Ovary (tissue), 9 donors: ENCODE measurements around the gene NDUFS7. TPM values are rescaled to one million over a fixed set of nuclear protein-coding genes. Genes with fewer than 3 reads are reported as not detected.

Source experiments
- DNase-seq, 5 donors: peaks; one replicate each; pipeline ENCODE4 v3.0.0-alpha.2; 2019 to 2020
- H3K27ac ChIP-seq, 2 donors: fragments of 200-600 bp; one replicate each; pipeline versions ENCODE4 v1.5.1 to v1.8.0; 2019 to 2022
- H3K27me3 ChIP-seq: fragments of 200-600 bp; one replicate; pipeline ENCODE4 v1.8.0; 2022
- H3K36me3 ChIP-seq: fragments of 200-600 bp; sonication (generic); one replicate; pipeline ENCODE4 v1.5.1; 2019
- H3K4me1 ChIP-seq: one replicate; pipeline ENCODE4 v1.8.1; 2013; ENCODE audit warnings: mild to moderate bottlenecking, moderate library complexity; ENCODE audit not compliant: insufficient read depth
- H3K4me3 ChIP-seq: fragments of 200-600 bp; sonication (generic); one replicate; pipeline ENCODE4 v1.5.1; 2017
- H3K9me3 ChIP-seq, 2 donors: fragments of 200-600 bp in 1 of 2; sonication (generic) in 1 of 2; one replicate each; pipeline versions ENCODE4 v1.5.1 to v1.8.1; 2013 to 2019; ENCODE audit warnings: mild to moderate bottlenecking in 1 of 2, moderate library complexity in 1 of 2
- CTCF ChIP-seq, 3 donors: fragments of 450-650 bp in 2 of 3; fragments of 200-600 bp in 1 of 3; IDR thresholded peaks; one replicate each; pipeline versions ENCODE4 v1.5.1 to v1.8.0; 2016 to 2022; ENCODE audit warnings: antibody characterized with exemption in 3 of 3, mild to moderate bottlenecking in 1 of 3
- EP300 ChIP-seq: sonication (generic); formaldehyde crosslinking; IDR thresholded peaks from one replicate; pipeline ENCODE4 v1.6.1; 2017; ENCODE audit warnings: antibody characterized with exemption
- POLR2A ChIP-seq: fragments of 450-650 bp; IDR thresholded peaks from one replicate; pipeline ENCODE4 v1.6.1; 2017; ENCODE audit warnings: antibody characterized with exemption, mild to moderate bottlenecking, moderate library complexity
- WGBS, 3 donors: extraction: QIAGEN DNeasy Blood & Tissue Kit in 1 of 3; methylation state at CpG; one replicate each; pipeline versions ENCODE4 v1.1.5 to v1.1.7; 2013 to 2017; 5-methylcytosine and 5-hydroxymethylcytosine counted together
- intact Hi-C, 4 donors: fragments of 100-400 bp; cut with DNase I; formaldehyde crosslinking; loops; one replicate each; pipeline versions ENCODE4 v1.11.0 to v1.15.1; 2022 to 2023
- polyA plus RNA-seq, 2 donors: library from polyadenylated mRNA; stranded (reverse); fragments of 200-250 nt in 1 of 2; fragments of 350-450 nt in 1 of 2; fragmentation: Illumina TruSeq in 1 of 2; extraction: RNeasy Lipid Tissue Mini Kit (QIAGEN cat#74804) in 1 of 2; gene quantifications; one replicate each; pipeline ENCODE4 v1.2.3, GENCODE V29; 2013 to 2014
- total RNA-seq, 7 donors: library from RNA; depleted of rRNA in 2 of 7; stranded (reverse); fragments of >200 nt in 2 of 7; fragmentation: NEBNext Ultra II Directional in 3 of 7; extraction: Animal tissue kit (Norgen Biotek cat#: 25700) in 3 of 7; gene quantifications; one replicate each; pipeline versions ENCODE4 v1.1.0 to v1.2.4, GENCODE V29; 2016 to 2023
- donor health status: DM: no; HTN: no; CAD: no; lungs with moderate emphysema.
- donor health status: DM: no; HTN: no; CAD: no.
- donor health status: Bipolar disorder and iron deficiency.
- donor health status: DM: yes; HTN: yes; CAD: no.
- donor health status: DM: no; HTN: no; CAD: no.
- donor health status: DM: yes; HTN: yes; CAD: no.

NDUFS7 gene
- total and polyA plus RNA-seq, 9 donors: 0.72 to 112 (median 79.9) TPM

- no peaks in the 10 kb centered on the region for H3K9me3 ChIP-seq
- peaks cover 23% of the 10 kb centered on the region for H3K4me1 ChIP-seq
- H3K4me3 ChIP-seq: no peak overlapping the region
- no peaks in the 10 kb centered on the region for H3K27me3 ChIP-seq
- H3K36me3 ChIP-seq: no peaks in the 10 kb centered on the region
- DNase-seq: no peak
- H3K27ac ChIP-seq: no peak overlapping the region
- WGBS, 3 donors: 90 to 91% (median 90%) methylated on average over 15 of the region's 15 CpGs
- intact Hi-C loops: no loop called here
- TF ChIP-seq POLR2A (no peak), EP300 (no peak)
These were observed 36.9 kb downstream of the NDUFS7 start for GRCh38 chr19:1420590-1420989.

DNA sequence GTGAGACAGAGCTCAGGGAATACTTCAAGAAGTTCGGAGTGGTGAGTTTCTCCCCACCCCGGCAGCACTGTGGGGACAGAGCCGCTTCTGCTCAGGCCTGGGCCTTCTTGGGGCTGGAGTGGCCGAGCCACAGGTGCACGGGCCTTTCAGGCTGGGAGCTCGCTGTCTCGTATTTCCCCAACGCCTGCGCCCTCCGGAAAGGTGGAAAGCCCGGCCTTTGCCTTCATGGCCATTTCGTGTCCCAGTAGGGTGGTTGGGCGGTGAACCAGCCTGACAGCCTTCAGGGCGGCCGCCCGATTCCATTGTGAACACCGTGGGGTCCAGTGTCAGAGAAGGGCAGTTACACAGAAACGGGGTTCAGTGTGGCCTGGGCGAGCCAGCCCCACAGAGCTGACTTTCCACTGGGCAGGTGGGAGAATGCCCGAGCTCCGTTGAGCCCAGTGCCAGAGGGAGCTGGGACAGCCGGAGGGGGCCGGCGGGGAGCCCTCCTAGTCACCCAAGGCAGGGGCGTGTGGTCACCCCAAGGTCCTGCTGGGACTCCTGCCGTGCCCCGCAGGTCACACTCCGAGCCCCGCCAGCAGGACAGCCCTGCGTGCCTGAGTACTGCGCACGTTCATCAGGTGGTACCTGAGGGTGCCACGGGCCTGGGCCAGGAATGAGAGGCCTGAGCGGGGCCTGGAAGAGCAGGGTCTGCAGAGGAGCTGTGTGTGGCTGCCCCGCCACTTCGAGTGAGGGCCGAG, 37.7 kb downstream of the NDUFS7 start:
- Histone ChIP-seq H3K4me1 (peaks cover 17% of the 10 kb centered on the region), H3K27me3 (no peaks in the 10 kb centered on the region), H3K36me3 (no peaks in the 10 kb centered on the region), H3K4me3 (no peak overlapping the region), H3K27ac (no peak overlapping the region), H3K9me3 (no peaks in the 10 kb centered on the region)
- TF ChIP-seq EP300 (no peak), POLR2A (no peak), CTCF (IDR thresholded peaks at IDR 0.05) (no peak)
- intact Hi-C loops: no loop called here
- DNase-seq: no peak
- WGBS, 3 donors: 84 to 92% (median 88%) methylated on average over 28 to 37 of the region's 37 CpGs

DNA sequence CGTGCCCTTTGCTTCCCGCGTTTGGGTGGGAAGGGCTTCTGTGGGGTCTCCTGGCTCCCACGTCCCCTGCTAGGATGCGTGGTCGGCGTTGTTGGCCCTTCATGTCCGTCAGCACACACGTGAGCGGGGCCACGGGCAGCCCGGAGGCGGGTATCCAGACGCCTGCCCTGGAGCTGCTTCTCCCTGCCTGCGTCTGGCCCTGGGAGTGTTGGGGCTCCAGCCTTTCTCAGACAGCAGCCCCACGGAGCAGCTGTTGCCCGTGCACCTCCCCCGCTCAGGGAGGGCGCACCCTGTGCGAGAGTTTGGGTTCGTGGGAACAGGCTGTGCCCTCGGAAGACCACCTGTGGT, 38.2 kb downstream of the NDUFS7 start:
- H3K27ac ChIP-seq: no peak overlapping the region

GRCh38 chr19:1422360-1422759, 38.7 kb downstream of the NDUFS7 start:
- no peaks in the 10 kb centered on the region for H3K9me3 ChIP-seq
- no peak overlapping the region for H3K4me3 ChIP-seq
- H3K27me3 ChIP-seq: no peaks in the 10 kb centered on the region
- DNase-seq: no peak
- no peak overlapping the region for H3K27ac ChIP-seq
- no peaks in the 10 kb centered on the region for H3K36me3 ChIP-seq
- intact Hi-C loops: no loop called here
- WGBS, 3 donors: 58 to 64% (median 61%) methylated on average over 16 of the region's 16 CpGs
- H3K4me1 ChIP-seq: peaks cover 8% of the 10 kb centered on the region
- no peak for TF ChIP-seq POLR2A
- TF ChIP-seq CTCF (IDR thresholded peaks at IDR 0.05): no peak
- TF ChIP-seq EP300: no peak

More for the DNA sequence above, 38.2 kb downstream of the NDUFS7 start:
- Histone ChIP-seq H3K4me3 (no peak overlapping the region), H3K4me1 (peaks cover 12% of the 10 kb centered on the region), H3K9me3 (no peaks in the 10 kb centered on the region), H3K27me3 (no peaks in the 10 kb centered on the region), H3K36me3 (no peaks in the 10 kb centered on the region)
- 54 to 71% (median 58%) methylated on average over 22 of the region's 22 CpGs for WGBS, 3 donors
- no peak for TF ChIP-seq EP300
- TF ChIP-seq POLR2A: no peak
- no peak for TF ChIP-seq CTCF (IDR thresholded peaks at IDR 0.05)
- intact Hi-C loops: no loop called here
- DNase-seq: peak in 1 of 5 donors; percentile 70

- no peaks in the 10 kb centered on the region for H3K36me3 ChIP-seq
- intact Hi-C loops: no loop called here
These were observed 39.2 kb downstream of the NDUFS7 start for GRCh38 chr19:1422943-1423342.

More at GRCh38 chr19:1422943-1423342, 39.2 kb downstream of the NDUFS7 start:
- H3K27ac ChIP-seq: no peak overlapping the region
- peaks cover 3% of the 10 kb centered on the region for H3K4me1 ChIP-seq
- TF ChIP-seq CTCF (IDR thresholded peaks at IDR 0.05) (no peak), EP300 (no peak), POLR2A (no peak)
- WGBS, 3 donors: 77 to 82% (median 78%) methylated on average over 24 of the region's 24 CpGs
- H3K4me3 ChIP-seq: no peak overlapping the region
- no peaks in the 10 kb centered on the region for H3K9me3 ChIP-seq
- no peaks in the 10 kb centered on the region for H3K27me3 ChIP-seq
- DNase-seq: no peak
